Measurements from ENCODE around the gene NPFFR1.
"Not testable (repeated sequence)": the region's sequence is repeated elsewhere in the genome, so short reads cannot be mapped to it uniquely, and the experiment has no call there.

NPFFR1 gene

GRCh38 chr10:70222811-70223447 lies 60.9 kb downstream of the NPFFR1 start:
- DNase-seq: not testable (repeated sequence)

DNA sequence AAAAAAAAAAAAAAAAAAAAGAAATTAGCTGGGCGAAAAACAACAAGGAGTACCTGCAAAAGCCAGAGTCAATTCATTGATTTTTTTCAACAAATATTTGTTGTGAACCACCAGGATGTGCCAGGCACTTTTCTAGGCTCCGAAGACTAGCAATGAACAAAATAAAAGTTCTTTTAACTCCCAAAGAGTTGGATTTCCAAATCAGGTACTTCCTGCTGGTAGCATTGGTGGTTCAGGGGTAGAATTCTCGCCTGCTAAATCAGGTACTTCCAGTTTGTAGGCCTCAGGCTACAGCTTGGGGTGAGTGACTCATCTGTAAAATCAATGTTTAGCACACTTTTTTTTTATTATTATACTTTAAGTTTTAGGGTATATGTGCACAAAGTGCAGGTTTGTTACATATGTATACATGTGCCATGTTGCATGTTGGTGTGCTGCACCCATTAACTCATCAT lies 61.4 kb downstream of the NPFFR1 start:
- no peak for DNase-seq

- DNase-seq: no peak
Measured at GRCh38 chr10:70221030-70221429, 62.8 kb downstream of the NPFFR1 start.

DNA sequence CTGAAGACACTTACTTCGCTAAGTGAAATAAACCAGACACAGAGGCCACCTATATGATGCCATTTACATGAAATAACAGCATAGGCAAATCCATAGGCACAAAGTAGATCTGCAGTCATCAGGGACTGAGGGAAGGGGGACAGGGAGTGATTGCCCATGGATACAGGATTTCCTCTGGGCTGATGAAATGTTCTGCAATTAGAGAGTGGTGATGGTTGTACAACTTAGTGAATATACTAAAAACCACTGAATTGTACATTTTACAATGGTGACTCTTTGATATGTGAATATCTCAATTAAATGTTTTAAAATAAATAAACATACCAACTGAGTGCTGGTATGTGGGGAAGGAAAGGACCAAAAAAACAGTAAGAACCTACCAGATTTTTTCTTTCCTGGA lies 70.9 kb downstream of the NPFFR1 start:
- no peak for DNase-seq

- DNase-seq: no peak
Measured at GRCh38 chr10:70212277-70212676, 71.5 kb downstream of the NPFFR1 start.

- DNase-seq: no peak
Measured at GRCh38 chr10:70206762-70207161, 77.0 kb downstream of the NPFFR1 start.

- DNase-seq: no peak
Measured at GRCh38 chr10:70201105-70201504, 82.7 kb downstream of the NPFFR1 start.

DNA sequence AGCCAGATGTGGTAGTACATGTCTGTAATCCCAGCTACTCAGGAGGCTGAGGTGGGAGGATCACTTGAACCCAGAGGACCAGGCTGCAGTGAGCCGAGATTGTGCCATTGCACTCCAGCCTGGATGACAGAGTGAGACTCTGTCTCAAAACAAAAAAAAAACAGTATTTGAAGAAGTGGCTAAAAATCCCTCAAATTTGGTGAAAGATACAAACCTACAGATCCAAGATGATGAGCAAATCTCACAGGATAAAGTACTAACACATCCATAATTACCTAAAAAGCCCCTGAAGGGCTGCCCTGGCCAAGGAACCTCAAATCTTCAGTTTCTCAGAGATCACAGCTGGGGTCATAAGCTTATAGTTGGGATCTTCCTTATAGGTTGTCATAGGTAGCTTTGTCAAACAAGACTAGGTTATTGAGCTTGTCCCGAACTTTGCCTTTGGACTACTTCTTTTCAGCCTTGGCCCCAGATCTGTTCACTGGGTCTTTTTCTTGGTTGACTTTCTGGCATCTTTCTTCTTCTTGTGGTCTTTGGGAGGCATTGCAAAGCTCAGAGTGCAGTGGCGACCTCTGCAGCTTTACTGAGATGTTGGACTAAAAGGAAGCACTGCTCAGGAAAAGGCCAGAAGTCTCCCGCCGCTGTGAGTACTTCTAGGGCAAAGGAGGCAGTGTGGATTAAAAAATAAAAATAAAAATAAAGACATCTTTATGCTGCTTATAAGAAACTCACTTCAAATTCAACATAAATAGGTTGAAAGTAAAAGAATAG lies 84.9 kb downstream of the NPFFR1 start:
- no peak for DNase-seq

Data from RPMI8226 (cell line).